HTR-8/SVneo (cell line): ENCODE data around the gene PRSS53.
"Not testable (repeated sequence)": the region's sequence is repeated elsewhere in the genome, so short reads cannot be mapped to it uniquely, and the experiment has no call there.

Experiments used
- DNase-seq: peaks from one replicate; pipeline ENCODE4 v3.0.0; 2011; ENCODE audit warnings: low spot score, mixed read lengths; ENCODE audit not compliant: insufficient read length
- FAIRE-seq: peaks from 2 replicates; lab custom pipeline; 2011; peaks lifted over from hg19 to GRCh38; lab: Jason Lieb, UNC

The PRSS53 gene

DNA sequence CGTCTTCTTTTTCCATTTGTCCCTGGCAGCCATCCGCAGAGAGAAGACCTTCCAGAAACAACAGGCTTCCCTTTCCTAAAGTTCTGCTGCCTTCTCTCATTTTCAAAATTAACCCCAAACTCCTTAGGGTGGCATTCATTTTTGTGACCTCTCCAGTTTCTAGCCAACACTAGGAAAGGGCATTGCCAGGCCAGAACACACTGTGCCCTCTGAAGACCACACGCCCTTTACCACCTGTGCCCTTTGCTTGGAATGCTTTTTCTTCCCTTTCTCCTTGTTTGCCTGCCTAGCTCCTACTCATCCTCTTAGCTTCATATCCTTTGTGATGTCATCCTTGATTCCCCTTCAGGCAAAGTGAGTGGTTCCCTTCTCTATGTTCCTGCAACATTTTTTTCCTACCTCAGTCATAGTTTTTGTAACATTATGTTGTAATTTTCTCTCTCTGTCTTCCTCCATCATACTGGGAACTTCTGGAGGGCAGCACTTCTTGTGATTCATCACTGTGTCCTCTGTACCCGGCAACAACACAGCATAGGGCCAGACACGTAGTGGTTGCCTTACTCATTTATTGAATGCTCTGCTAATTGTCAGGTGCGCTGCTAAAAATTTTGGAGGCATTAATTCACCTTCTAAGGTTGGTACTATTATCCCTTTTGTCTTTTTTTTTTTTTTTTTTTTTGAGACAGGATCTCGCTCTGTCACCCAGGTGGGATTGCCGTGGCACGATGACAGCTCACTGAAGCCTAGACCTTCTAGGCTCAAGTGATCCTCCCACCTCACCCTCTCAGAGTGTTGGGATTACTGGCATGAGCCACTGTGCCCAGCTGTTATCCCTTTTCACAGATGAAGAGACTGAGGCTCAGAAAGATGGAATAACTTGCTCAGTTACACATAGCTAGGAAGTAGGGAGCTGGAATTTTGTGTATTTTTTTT lies 29.7 kb upstream of the PRSS53 start:
- DNase-seq (no peak), FAIRE-seq (no peak)

DNA sequence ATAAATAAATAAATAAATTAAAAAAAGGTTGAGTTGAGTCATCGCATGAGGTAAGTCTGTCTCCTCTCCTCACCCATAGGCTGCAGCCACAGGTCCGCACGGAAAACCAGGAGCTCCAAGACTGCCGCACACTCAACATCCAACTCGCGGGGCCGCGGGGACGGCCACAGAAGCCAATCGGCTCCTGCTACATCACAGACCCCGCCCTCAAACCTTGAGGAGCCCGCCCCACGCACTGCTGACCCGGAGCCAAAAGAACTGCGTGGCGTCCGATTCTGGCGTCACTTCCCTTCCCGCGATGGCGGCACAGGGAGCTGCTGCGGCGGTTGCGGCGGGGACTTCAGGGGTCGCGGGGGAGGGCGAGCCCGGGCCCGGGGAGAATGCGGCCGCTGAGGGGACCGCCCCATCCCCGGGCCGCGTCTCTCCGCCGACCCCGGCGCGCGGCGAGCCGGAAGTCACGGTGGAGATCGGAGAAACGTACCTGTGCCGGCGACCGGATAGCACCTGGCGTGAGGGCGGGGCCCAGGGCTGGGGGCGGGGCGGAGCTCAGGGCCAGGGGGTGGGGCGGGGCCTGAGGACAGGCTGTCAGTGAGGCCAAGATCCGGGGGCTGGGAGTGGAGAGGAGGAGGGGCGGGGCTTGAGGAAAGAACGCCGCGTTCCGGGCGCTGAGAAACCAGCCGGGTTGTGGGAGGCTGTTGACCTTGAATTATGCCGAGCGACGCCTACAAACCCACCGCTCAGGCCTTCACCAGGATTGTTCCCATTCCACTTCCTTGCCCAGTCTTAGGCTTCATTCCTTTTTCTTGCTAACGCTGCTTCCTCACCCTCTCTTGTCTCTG lies 28.9 kb upstream of the PRSS53 start, which contains the start of gene KAT8:
Gene KAT8, plus strand, starts transcription at position 281 of the 839 bp plus-strand sequence. Its CDS starts 18 bp downstream, at position 299.
- DNase-seq, result peak; percentile 96
- FAIRE-seq, result peak; percentile 89

DNA sequence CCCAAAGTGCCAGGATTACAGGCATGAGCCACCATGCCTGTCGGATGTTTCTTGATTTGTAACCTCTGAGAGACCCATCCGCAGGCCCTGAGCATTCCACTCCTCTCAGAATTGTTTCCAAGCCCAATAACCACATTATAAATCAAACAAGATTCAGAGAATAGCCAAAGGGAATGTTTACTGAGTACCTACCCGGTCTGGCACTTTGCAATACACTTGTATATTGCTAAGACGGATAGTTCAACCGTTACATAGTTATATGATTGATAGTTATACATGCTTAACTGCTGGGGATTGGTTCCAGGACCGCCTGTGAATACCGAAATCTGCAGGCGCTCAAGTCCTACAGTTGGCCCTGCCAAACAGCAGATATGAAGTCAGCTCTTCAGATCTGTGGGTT lies 25.7 kb upstream of the PRSS53 start:
- FAIRE-seq (no peak), DNase-seq (no peak)

DNA sequence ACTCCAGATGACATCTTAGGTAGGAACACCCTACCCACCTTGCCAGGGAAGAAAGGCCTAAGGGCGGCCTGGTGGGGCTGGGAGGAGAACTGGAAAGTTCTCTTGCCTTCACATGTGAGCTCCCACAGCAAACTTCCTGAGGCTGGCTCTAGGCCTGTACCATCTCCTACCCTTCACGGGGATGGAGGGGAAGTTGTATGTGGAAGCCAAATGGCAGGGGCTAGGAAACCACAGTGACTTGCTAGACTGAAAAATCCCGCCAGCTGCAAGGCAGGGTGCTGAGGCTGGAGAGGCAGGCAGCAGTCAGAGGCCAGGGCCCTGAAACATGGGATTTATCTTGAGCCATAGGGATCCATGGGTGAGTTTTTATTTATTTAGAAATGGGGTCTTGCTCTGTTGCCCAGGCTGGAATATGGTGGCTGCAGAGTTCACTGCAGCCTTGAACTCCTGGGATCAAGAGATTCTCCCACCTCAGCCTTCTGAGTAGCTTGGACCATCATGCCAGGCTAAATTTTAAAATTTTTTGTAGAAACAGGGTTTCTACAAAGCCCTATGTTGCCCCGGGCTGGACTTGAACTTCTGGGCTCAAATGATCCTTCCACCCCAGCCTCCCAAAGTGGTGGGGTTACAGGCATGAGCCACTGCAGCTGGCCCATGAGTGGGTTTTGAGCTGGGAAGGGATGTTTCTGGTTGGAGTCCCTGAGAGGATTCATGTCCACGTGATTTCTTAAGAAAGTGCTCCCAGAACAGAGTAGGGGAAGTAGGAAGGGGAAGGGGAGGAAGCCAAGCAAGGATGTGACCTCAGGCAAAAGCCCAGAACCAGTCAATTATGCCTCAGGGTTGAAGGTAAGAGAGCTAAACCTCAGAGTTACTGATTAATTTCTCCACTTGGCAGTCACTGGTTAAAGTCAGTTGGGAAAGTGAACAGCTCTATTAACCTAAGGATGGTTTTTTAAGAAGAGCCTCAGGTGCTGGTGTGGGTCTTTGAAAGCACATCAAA lies 24.7 kb upstream of the PRSS53 start:
- FAIRE-seq (no peak), DNase-seq (no peak)

DNA sequence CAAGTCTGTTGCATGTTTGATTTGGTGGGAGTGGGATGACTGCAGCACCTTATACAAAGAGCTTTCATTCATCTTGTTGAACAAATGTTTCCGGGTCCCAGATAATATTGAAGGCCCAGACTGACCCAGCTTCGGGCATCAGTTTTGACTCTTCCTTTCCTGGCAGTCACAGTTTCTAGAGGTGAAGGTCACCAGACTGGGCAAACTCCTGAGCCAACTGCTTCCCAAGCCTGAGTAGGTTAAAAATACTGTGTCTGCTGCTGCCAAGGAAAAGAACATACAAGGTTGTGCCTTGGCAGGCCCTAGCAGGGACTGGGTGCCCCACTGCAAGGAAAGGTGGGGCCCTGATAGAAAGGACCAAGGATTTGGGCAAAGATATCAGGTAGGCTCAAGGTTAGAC lies 24.0 kb upstream of the PRSS53 start:
- FAIRE-seq (no peak), DNase-seq (no peak)

DNA sequence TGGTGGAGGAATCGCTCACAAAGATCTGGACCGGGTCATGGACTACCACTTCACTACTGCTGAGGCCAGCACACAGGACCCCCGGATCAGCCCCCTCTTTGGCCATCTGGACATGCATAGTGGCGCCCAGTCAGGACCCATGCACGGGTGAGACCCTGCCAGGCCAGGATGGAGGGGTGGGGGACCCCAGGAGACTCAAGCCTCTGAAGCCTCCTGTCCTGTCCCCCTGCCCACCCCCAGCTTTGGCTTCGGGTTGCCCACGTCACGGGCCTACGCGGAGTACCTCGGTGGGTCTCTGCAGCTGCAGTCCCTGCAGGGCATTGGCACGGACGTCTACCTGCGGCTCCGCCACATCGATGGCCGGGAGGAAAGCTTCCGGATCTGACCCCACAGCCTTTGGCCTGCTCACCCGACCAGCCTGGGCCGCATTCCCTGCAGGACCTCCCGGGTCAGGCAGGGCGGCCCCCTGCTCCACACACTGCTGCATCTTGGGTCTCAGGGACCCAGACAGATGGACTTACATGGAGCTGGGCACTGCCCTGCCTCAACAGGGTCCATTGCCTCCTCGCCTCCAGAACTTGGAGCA lies 23.2 kb upstream of the PRSS53 start:
- FAIRE-seq (no peak), DNase-seq (no peak)

DNA sequence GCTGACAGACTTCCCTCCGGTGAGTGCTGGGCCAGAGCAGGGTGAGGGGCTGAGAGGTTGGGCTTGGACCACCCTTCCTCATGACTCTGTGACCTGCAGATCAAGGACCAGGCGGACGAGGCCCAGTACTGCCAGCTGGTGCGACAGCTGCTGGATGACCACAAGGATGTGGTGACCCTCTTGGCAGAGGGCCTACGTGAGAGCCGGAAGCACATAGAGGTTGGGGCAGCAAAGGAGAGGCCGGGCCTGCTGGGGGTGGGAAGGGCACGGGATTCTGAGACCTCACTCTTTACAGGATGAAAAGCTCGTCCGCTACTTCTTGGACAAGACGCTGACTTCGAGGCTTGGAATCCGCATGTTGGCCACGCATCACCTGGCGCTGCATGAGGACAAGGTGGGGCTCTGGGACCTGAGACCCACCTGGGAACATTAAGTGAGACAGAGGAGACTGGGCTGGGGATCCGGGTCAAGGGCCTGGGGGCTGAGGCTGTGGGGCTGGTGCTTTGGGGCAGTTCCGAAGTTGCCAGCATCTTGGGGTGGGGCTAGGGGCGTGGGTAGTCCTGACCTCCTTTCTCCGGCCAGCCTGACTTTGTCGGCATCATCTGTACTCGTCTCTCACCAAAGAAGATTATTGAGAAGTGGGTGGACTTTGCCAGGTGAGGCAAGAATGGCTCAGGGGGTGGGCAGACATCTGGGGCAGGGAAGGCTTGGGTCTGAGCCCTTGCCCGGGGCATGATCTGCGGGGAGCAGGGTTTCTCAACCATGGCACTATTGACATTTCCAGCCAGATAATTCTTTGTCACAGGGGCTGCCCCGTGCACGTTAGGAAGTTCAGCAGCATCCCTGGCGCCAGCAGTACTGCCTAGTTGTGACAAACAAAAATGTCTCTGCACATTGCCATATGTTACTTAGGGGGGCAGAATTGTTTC lies 21.6 kb upstream of the PRSS53 start:
- FAIRE-seq, result no peak
- DNase-seq, result no peak

DNA sequence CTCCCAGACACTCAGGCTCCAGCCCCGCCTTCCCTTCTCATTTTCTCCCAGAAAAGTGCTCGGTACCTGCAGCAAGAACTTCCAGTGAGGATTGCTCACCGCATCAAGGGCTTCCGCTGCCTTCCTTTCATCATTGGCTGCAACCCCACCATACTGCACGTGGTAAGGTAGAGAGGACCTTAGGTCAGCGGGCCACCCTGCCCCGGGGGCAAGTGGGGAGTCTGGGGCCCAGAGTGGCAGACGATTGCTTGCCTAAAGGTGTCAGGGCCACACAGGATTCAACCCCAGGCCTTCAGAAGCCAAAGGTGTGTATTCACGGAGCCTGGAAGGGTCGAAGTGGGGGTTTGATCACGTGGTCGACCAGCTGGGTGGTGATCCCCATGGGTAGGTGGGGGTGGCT lies 20.9 kb upstream of the PRSS53 start:
- no peak for DNase-seq

DNA sequence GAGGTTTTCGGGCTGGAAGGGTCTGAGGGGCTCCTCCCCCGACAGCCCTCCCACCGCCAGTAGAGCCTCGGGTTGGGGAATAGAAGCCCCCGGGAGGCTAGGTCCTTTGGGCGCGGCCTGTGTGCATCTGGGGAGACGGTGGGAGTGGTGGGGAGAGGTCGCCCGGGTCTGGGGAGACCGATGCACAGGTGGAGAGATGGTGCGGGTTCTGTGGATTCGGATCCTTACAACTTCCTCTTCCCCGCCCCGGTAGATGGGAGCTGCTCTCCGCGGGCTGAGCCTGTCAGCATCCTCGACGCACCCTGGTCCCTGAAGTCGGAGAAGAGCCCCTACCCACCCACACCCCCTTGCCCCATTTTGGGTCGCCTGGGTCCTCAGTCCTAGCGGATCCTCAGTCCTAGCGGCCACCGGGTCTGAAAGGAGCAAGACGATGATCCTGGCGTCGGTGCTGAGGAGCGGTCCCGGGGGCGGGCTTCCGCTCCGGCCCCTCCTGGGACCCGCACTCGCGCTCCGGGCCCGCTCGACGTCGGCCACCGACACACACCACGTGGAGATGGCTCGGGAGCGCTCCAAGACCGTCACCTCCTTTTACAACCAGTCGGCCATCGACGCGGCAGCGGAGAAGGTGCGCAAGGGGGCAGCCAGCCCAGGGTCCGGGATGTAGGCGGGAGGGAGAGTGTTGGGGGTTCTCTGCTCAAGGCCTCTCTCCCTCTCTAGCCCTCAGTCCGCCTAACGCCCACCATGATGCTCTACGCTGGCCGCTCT lies 20.2 kb upstream of the PRSS53 start:
- DNase-seq (no peak), FAIRE-seq (no peak)

More for the DNA sequence above, 20.9 kb upstream of the PRSS53 start:
- no peak for FAIRE-seq

DNA sequence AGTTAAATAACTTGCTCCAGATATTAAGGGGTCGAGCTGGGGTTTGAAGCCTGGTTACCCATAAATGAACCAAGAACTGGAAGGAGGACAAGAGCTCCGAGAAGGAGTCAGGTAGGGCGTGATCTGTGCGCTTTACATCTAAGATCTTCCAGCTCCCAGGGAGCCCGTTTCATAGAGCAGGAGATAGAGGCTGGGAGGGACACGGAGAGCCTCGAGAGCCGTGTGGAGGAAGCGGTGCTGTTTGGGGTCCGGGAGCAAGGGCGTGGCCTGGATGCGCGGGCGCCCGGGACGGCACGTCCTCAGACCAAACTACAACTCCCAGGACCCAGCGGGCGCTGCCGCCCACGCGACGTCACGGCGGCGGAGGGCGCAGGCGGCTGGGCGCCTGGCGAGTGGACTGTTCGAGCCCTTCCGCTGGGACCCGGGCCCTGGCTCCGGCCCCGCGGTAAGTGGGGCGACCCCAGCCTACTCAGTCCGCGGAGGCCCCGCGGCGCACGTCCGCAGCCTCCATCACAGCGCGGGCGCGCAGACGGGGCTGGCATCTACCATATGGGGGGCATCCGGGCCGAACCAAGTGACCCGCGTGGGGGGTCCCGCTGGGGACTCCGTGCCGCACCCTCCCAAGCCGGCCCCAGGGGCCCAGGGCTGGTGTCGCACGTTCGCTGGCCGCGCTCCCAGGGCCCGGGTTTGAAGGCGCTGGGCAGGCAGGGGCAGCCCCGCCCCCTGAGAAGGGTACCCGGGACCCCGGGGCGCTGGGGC lies 19.5 kb upstream of the PRSS53 start, which contains the start of gene BCKDK:
Gene BCKDK, plus strand, starts transcription at position 352 of the 759 bp plus-strand sequence. CDS start 838 bp downstream, outside the sequence.
- FAIRE-seq (peak; percentile 81), DNase-seq (peak; percentile 89)

DNA sequence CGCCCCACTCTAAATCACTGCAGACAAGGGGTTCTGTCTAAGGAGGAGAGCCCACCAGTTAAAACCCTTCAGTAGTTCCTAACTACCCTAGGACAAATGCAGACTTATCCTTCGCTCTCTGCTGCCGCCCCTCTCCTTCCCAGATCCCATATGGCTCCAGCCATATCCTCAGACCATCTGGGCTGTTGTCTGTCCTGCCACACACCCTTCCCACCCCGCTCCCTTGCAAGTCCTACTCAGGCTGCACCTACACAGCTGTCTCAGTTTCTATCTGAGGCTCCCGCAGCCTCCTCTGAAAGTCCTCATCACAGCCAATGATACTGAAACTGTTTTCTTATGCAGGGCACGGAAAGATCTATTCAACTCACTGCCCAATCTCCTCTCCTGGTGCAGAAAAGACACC lies 18.7 kb upstream of the PRSS53 start:
- FAIRE-seq, result no peak

DNA sequence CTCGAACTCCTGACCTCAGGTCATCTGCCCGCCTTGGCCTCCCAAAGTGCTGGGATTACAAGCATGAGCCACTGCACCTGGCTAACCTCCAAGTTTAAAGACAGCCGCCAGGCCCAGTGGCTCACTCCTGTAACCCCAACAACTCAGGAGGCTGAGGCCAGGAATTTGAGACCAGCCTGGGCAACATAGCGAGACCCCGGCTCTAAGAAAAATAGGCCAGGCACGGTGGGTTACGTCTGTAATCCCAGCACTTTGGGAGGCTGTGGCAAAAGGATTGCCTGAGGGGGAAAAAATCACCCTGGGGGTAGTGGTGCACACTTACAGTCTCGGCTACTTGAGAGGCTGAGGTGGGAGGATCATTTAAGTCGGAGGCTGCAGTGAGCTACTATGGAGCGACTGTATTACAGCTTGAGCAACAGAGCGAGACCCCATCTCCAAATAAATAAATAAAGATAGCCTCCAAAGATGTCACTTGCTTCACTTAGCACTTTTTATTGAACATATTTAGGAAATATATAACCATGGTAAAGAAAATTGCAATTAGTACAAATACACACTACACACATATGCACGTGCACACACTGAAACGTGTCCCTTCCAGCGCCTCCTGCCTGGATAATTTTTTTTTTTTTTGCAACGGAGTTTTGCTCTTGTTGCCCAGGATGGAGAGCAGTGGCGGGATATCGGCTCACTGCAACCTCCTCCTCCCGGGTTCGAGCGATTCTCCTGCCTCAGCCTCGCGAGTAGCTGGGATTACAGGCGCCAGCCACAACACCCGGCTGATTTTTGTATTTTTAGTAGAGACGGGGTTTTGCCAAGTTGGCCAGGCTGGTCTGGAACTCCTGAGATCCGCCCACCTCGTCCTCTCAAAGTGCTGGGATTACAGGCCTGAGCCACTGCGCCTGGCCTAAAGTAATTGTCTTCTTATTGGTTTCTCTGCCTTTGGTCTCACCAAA lies 18.0 kb upstream of the PRSS53 start:
- no peak for DNase-seq
- no peak for FAIRE-seq

More for the DNA sequence above, 18.7 kb upstream of the PRSS53 start:
- no peak for DNase-seq

DNA sequence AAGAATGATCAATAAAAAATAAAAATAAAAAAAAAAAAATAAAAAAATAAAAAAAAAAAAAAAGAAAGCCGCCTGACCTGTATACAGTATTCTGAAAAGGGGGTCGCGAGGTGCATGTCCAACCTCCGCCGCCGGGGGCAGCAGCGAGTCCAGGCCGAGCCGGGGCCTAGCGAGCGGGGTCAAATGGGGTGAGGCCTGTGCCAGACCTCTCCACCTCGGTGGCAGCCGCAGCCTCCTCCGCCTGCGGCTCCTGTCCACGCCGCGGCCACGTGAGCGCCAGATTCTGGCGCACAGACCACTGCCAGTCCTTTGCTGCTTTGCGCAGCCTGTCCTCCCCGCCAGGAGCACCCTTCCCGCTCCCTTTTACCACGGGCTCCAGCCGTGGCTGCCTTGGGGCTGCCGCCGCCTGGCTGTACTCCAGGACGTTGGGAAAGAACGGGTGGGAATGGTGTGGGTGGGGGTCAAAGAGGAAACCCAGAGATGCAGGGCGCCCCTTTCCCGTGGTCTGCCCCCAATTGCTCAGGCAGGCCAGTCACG lies 17.0 kb upstream of the PRSS53 start:
- FAIRE-seq, result no peak
- DNase-seq, result peak; percentile 61

DNA sequence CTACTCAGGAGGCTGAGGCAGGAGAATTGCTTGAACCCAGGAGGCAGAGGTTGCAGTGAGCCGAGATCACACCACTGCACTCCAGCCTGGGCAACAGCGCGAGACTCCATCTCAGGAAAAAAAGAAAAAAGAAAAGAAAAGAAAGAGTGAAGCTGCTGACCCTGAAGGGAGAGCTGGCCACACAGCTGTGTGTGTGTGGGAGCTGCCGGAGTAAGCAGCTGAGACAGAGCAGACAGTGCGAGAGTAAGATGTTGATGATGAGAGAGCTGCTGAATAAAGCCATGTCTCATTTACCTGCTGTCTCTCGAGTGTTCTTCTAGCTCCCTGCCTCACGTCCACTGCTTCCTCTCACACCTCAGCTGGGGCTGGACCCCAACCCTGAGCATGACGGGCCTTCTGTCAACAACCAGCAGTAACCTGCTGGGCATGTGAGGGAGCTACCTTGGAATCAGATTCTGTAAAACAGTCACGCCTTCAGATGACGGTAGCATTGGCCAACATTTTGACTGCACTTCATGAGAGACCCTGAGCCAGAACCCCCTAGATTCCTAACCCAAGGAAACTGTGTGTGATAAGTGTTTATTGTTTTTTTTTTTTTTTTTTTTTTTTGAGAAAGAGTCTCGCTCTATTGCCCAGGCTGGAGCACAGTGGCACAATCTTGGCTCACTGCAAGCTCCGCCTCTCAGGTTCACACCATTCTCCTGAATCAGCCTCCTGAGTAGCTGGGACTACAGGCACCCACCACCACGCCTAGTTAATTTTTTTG lies 12.3 kb upstream of the PRSS53 start:
- DNase-seq, FAIRE-seq: not testable (repeated sequence)
